Measurements from ENCODE around the gene CCDC24.

Gene CCDC24

DNA sequence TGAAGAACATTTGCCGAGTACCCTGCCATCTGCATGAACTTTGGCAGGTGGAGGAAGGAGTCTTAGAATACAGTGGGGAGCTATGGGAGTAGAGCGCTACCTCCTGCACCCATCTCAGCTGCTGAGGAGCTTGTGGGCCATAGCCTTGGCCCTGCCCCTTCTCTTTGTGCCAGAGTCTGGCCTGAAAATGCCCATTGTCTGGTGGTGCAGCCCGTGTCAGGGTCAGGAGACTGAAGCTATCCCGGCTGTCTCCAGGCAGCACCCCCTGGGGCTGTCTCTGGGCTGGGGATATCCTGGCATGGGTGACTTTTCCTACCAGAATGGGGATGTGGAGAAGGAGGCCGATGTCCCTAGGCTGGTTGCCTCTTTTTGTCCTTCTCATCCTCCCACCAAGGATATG lies 37.4 kb upstream of the CCDC24 start:
- TF ChIP-seq CEBPB (IDR thresholded peaks at IDR 0.05), result no peak
- no peak for TF ChIP-seq TAF1 (IDR thresholded peaks at IDR 0.05; ENCODE audit: low read depth)
- TF ChIP-seq TEAD4 (IDR thresholded peaks at IDR 0.05), result no peak
- no peak for TF ChIP-seq RAD21 (IDR thresholded peaks at IDR 0.05; ENCODE audit: low read depth)
- TF ChIP-seq FOXM1 (IDR thresholded peaks at IDR 0.05; ENCODE audit: borderline replicate concordance, low read depth), result no peak
- TF ChIP-seq CREB1 (IDR thresholded peaks at IDR 0.05; ENCODE audit: low read depth), result no peak
- TF ChIP-seq, protein P1, sequence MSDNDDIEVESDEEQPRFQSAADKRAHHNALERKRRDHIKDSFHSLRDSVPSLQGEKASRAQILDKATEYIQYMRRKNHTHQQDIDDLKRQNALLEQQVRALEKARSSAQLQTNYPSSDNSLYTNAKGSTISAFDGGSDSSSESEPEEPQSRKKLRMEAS (IDR thresholded peaks at IDR 0.05), result no peak

DNA sequence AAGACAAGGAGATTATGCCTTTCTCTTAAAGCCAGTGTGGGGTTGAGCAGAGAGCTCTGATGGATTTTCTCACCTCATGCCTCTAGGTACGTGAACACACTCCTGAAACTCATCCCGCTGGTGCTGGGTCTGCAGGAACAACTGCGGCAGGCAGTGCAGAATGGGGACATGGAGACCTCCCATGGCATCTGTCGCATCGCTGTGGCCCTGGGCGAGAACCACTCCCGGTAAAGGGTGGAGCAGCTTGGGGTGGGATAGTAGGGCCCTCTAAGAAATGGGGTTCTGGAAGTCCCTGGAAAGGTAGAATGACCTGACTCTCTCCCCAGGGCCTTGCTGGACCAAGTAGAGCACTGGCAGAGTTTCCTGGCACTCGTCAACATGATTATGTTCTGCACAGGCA lies 35.2 kb upstream of the CCDC24 start:
- no peak for TF ChIP-seq TCF12 (IDR thresholded peaks at IDR 0.05; ENCODE audit: low read depth)

DNA sequence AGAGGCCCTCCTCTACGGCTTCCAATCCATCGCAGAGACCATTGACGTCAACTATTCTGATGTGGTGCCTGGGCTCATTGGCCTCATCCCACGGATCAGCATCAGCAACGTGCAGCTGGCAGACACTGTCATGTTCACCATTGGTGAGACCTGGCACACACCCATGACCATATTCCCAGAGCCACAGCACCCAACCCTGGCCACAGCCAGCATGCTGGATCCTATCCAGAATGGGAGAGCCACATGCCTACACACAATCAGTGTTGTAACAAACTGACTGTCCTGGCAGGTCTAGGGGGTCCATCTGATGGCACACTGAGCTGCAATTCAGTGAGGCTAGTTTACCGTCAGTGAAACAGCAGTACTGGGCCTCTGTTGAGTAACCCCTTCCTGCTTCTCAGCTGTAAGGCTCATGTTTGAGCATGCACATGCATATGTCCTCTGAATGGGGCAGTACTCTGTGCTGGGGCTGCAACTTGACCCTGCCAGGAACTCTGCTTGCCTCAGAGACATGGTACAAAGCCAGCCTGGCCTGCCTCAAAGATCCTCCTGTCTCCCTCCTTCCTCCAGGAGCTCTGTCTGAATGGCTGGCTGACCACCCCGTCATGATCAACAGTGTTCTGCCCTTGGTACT lies 33.9 kb upstream of the CCDC24 start:
- TF ChIP-seq TEAD4 (IDR thresholded peaks at IDR 0.05) (no peak), EP300 (IDR thresholded peaks at IDR 0.05; ENCODE audit: borderline replicate concordance) (no peak)

DNA sequence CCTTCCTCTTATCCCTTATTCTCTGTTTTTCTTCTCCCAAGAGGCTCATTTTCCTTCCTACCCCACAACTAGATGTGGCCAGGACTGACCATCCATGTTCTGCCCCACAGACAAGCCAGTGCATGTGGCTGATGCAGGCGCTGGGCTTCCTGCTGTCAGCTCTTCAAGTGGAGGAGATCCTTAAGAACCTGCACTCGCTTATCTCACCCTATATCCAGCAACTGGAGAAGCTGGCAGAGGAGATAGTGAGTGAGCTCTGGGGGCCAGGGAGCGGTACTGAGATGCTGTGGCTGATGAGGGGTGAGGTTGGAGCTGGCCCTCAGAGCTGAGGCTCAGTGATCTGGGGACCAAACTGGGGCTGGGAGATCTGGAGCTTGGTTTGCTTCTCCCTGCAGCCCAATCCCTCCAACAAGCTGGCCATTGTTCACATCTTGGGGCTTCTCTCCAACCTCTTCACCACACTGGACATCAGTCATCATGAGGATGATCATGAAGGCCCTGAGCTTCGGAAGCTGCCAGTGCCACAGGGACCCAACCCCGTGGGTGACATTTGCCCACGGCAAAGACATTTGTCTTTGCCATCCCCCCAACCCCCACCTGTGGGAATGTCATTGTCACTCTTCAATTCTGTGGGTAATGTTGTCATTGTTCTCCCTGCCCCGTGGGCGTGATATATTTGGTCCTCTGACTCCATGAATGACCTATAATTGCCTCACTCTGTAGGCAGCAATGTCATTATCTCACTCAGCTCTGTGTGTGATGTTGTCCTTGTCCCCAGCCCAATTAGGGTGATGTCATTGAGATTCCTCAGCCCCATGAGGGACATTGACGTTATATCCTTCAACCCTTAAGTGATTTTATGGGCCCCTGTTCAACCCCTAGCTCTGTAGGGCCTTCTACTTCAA lies 32.8 kb upstream of the CCDC24 start:
- no peak for TF ChIP-seq YY1 (IDR thresholded peaks at IDR 0.05; ENCODE audit: low read depth)
- no peak for TF ChIP-seq CEBPB (IDR thresholded peaks at IDR 0.05)
- TF ChIP-seq ZBTB7A (IDR thresholded peaks at IDR 0.05; ENCODE audit: low read depth), result no peak
- no peak for TF ChIP-seq TAF1 (IDR thresholded peaks at IDR 0.05; ENCODE audit: low read depth)
- TF ChIP-seq, protein P2, sequence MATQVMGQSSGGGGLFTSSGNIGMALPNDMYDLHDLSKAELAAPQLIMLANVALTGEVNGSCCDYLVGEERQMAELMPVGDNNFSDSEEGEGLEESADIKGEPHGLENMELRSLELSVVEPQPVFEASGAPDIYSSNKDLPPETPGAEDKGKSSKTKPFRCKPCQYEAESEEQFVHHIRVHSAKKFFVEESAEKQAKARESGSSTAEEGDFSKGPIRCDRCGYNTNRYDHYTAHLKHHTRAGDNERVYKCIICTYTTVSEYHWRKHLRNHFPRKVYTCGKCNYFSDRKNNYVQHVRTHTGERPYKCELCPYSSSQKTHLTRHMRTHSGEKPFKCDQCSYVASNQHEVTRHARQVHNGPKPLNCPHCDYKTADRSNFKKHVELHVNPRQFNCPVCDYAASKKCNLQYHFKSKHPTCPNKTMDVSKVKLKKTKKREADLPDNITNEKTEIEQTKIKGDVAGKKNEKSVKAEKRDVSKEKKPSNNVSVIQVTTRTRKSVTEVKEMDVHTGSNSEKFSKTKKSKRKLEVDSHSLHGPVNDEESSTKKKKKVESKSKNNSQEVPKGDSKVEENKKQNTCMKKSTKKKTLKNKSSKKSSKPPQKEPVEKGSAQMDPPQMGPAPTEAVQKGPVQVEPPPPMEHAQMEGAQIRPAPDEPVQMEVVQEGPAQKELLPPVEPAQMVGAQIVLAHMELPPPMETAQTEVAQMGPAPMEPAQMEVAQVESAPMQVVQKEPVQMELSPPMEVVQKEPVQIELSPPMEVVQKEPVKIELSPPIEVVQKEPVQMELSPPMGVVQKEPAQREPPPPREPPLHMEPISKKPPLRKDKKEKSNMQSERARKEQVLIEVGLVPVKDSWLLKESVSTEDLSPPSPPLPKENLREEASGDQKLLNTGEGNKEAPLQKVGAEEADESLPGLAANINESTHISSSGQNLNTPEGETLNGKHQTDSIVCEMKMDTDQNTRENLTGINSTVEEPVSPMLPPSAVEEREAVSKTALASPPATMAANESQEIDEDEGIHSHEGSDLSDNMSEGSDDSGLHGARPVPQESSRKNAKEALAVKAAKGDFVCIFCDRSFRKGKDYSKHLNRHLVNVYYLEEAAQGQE (IDR thresholded peaks at IDR 0.05; ENCODE audit: low read depth), result no peak
- TF ChIP-seq, protein P3, sequence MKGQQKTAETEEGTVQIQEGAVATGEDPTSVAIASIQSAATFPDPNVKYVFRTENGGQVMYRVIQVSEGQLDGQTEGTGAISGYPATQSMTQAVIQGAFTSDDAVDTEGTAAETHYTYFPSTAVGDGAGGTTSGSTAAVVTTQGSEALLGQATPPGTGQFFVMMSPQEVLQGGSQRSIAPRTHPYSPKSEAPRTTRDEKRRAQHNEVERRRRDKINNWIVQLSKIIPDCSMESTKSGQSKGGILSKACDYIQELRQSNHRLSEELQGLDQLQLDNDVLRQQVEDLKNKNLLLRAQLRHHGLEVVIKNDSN (IDR thresholded peaks at IDR 0.05), result no peak
- no peak for TF ChIP-seq RAD21 (IDR thresholded peaks at IDR 0.05; ENCODE audit: low read depth)
- TF ChIP-seq, protein P1 (IDR thresholded peaks at IDR 0.05), result no peak
- no peak for TF ChIP-seq EP300 (IDR thresholded peaks at IDR 0.05; ENCODE audit: borderline replicate concordance)
- TF ChIP-seq FOXM1 (IDR thresholded peaks at IDR 0.05; ENCODE audit: borderline replicate concordance, low read depth), result no peak
- no peak for TF ChIP-seq NFIC (IDR thresholded peaks at IDR 0.05)
- TF ChIP-seq CREB1 (IDR thresholded peaks at IDR 0.05; ENCODE audit: low read depth), result no peak
- TF ChIP-seq TCF12 (IDR thresholded peaks at IDR 0.05; ENCODE audit: low read depth), result no peak
- no peak for TF ChIP-seq TEAD4 (IDR thresholded peaks at IDR 0.05)
- TF ChIP-seq EGR1 (IDR thresholded peaks at IDR 0.05), result no peak

DNA sequence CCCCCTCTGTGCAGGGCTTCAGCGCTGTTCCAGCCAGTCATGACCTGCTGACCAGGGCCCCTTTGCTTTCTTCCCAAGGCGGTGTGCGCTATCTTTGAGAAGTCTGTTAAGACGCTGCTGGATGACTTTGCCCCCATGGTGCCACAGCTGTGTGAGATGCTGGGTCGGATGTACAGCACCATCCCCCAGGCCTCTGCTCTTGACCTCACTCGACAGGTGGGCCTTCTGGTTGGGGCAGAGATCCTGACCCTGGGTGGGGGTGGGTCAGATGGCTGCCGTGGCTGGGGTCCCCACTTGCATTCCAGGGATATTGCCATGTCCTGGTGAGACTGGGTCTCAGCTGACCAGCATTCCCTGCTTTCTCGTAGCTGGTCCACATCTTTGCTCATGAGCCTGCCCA lies 30.6 kb upstream of the CCDC24 start:
- TF ChIP-seq TCF12 (IDR thresholded peaks at IDR 0.05; ENCODE audit: low read depth) (no peak), EGR1 (IDR thresholded peaks at IDR 0.05) (no peak), TEAD4 (IDR thresholded peaks at IDR 0.05) (no peak), CEBPB (IDR thresholded peaks at IDR 0.05) (no peak), YY1 (IDR thresholded peaks at IDR 0.05; ENCODE audit: low read depth) (no peak), ZBTB7A (IDR thresholded peaks at IDR 0.05; ENCODE audit: low read depth) (no peak), FOXM1 (IDR thresholded peaks at IDR 0.05; ENCODE audit: borderline replicate concordance, low read depth) (no peak), NFIC (IDR thresholded peaks at IDR 0.05) (no peak), EP300 (IDR thresholded peaks at IDR 0.05; ENCODE audit: borderline replicate concordance) (no peak), RAD21 (IDR thresholded peaks at IDR 0.05; ENCODE audit: low read depth) (no peak), CREB1 (IDR thresholded peaks at IDR 0.05; ENCODE audit: low read depth) (no peak), TAF1 (IDR thresholded peaks at IDR 0.05; ENCODE audit: low read depth) (no peak)
- TF ChIP-seq, protein P2 (IDR thresholded peaks at IDR 0.05; ENCODE audit: low read depth), result no peak
- TF ChIP-seq, protein P3 (IDR thresholded peaks at IDR 0.05), result no peak
- TF ChIP-seq, protein P1 (IDR thresholded peaks at IDR 0.05), result no peak
